ENCODE measurements around the gene MAPK10.

DNA sequence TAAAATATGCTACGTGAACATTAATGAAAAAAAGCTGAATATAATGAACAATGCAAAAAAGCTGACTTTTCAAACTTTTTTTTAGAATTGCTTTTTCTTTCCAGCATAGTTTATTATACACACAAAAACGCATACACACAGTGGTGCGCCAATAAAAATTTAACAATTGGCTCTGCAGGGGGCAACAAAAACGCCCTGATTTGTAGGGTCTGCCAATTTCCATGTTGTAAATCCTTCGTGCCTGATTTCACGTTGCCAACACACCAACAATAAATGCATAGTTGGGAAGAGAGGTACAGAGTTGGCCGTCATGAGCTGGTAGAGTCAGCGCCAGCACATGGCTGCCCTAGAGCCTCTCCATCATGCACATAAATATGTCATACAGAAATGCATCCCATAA is 333.1 kb downstream of the MAPK10 start:
- TF ChIP-seq EZH2 (IDR thresholded peaks at IDR 0.05; ENCODE audit: low read length, missing control alignments), result no peak
- TF ChIP-seq, protein P1, sequence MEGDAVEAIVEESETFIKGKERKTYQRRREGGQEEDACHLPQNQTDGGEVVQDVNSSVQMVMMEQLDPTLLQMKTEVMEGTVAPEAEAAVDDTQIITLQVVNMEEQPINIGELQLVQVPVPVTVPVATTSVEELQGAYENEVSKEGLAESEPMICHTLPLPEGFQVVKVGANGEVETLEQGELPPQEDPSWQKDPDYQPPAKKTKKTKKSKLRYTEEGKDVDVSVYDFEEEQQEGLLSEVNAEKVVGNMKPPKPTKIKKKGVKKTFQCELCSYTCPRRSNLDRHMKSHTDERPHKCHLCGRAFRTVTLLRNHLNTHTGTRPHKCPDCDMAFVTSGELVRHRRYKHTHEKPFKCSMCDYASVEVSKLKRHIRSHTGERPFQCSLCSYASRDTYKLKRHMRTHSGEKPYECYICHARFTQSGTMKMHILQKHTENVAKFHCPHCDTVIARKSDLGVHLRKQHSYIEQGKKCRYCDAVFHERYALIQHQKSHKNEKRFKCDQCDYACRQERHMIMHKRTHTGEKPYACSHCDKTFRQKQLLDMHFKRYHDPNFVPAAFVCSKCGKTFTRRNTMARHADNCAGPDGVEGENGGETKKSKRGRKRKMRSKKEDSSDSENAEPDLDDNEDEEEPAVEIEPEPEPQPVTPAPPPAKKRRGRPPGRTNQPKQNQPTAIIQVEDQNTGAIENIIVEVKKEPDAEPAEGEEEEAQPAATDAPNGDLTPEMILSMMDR (conservative IDR thresholded peaks at IDR 0.05 in 1 of 2, IDR thresholded peaks at IDR 0.05 in 1 of 2; ENCODE audit: low read depth in 1 of 2, low read length in 2 of 2), result no peak

Measured in fibroblast of lung (primary cell).